ENCODE results near the gene NME5. TPM values are rescaled to one million over a fixed set of nuclear protein-coding genes. Genes with fewer than 3 reads are reported as not detected.

NME5 gene
- total and polyA plus RNA-seq, 2 of the 4 experiments (the other 2 are of a cell fraction) = 0.17 to 0.18 TPM

GRCh38 chr5:138092301-138092700 is 46.9 kb downstream of the NME5 start:
- H3K4me2 ChIP-seq (ENCODE audit: low read depth, low read length) = no peak overlapping the region
- BruUV-seq (replicated peaks) = no TSS peak
- no peak overlapping the region for H2BK5ac ChIP-seq (ENCODE audit: low read depth, low read length, poor library complexity, severe bottlenecking)
- TF ChIP-seq USF2 (IDR thresholded peaks at IDR 0.05; ENCODE audit: low read depth, low read length) (no peak), CHD1 (IDR thresholded peaks at IDR 0.05; ENCODE audit: low read depth, low read length) (no peak), SMC3 (IDR thresholded peaks at IDR 0.05; ENCODE audit: low read depth, low read length) (no peak), FOS (IDR thresholded peaks at IDR 0.05; ENCODE audit: low read depth, low read length) (no peak), CEBPB (IDR thresholded peaks at IDR 0.05; ENCODE audit: low read depth, low read length) (no peak), RFX5 (IDR thresholded peaks at IDR 0.05; ENCODE audit: low read depth, low read length) (no peak), RCOR1 (IDR thresholded peaks at IDR 0.05; ENCODE audit: insufficient replicate concordance, low read length) (no peak), BHLHE40 (IDR thresholded peaks at IDR 0.05; ENCODE audit: low read depth, low read length) (no peak), MXI1 (IDR thresholded peaks at IDR 0.05; ENCODE audit: borderline replicate concordance, low read depth, low read length) (no peak), NFE2L2 (IDR thresholded peaks at IDR 0.05; ENCODE audit: low read depth, low read length) (no peak), RAD21 (IDR thresholded peaks at IDR 0.05; ENCODE audit: low read length) (no peak), MAZ (IDR thresholded peaks at IDR 0.05; ENCODE audit: borderline replicate concordance, low read depth, low read length) (no peak), POLR2A (IDR thresholded peaks at IDR 0.05; ENCODE audit: low read depth, low read length) (no peak)
- H3K4ac ChIP-seq (ENCODE audit: low read depth, low read length) = no peak overlapping the region
- H2AFZ ChIP-seq (replicated peaks; ENCODE audit: low read length, poor library complexity) = no peak overlapping the region
- no peak overlapping the region for H4K91ac ChIP-seq (ENCODE audit: insufficient read depth, low read depth, low read length)
- H3K27ac ChIP-seq (ENCODE audit: insufficient read depth, low read length) = no peak overlapping the region
- H3K4me1 ChIP-seq (ENCODE audit: control insufficient read depth, insufficient read depth, low read length) = no peaks in the 10 kb centered on the region
- H2BK15ac ChIP-seq (ENCODE audit: low read depth, low read length) = no peak overlapping the region
- no peaks in the 10 kb centered on the region for H3K79me1 ChIP-seq (ENCODE audit: low read depth in 1 of 2, low read length in 2 of 2)
- no peak overlapping the region for H3K9ac ChIP-seq (ENCODE audit: low read depth, low read length)
- dilution Hi-C loops (cut with HindIII; ENCODE audit: low sequenced_read_pairs, unreplicated experiment) = no loop called here
- H3K27me3 ChIP-seq (ENCODE audit: control insufficient read depth, insufficient read depth, low read length) = peaks cover 40% of the 10 kb centered on the region
- no peak overlapping the region for H3K56ac ChIP-seq (ENCODE audit: extremely low read depth, insufficient read depth, low read length)
- POLR2A ChIA-PET (ENCODE audit: unreplicated experiment) = no interaction called here
- intact Hi-C loops (cut with micrococcal nuclease) = no loop called here
- H3K9me3 ChIP-seq (ENCODE audit: control insufficient read depth, insufficient read depth, low read length) = no peaks in the 10 kb centered on the region
- CTCF ChIA-PET = no interaction called here
- no peak overlapping the region for H2AK9ac ChIP-seq (replicated peaks; ENCODE audit: low read depth, low read length, poor library complexity)
- no peak overlapping the region for H3K14ac ChIP-seq (replicated peaks; ENCODE audit: low read depth, low read length)
- no peak overlapping the region for H2AK5ac ChIP-seq (ENCODE audit: low read depth, low read length)
- H3K18ac ChIP-seq (ENCODE audit: low read depth, low read length) = no peak overlapping the region
- no peaks in the 10 kb centered on the region for H3K36me3 ChIP-seq (ENCODE audit: control insufficient read depth, insufficient read depth, low read length)
- no peak overlapping the region for H4K5ac ChIP-seq (ENCODE audit: low read depth, low read length)
- no peak overlapping the region for H4K8ac ChIP-seq (ENCODE audit: low read depth in 2 of 2, low read length in 2 of 2)
- DNase-seq (no peak), ATAC-seq (ENCODE audit: low read depth) (no peak)
- H3K23ac ChIP-seq (ENCODE audit: low read depth, low read length) = no peak overlapping the region
- H3K9me1 ChIP-seq (ENCODE audit: insufficient read depth, low read length) = no peaks in the 10 kb centered on the region
- no peak overlapping the region for H2BK120ac ChIP-seq (ENCODE audit: low read depth, low read length)
- no CpG with 5 or more reads among the region's 1 CpG for WGBS, 2 experiments (ENCODE audit: extremely low coverage in 2 of 2, insufficient read length in 1 of 2)
- H2BK20ac ChIP-seq (ENCODE audit: low read depth, low read length) = no peak overlapping the region
- H4K20me1 ChIP-seq (ENCODE audit: insufficient read depth, low read length) = no peaks in the 10 kb centered on the region
- in situ Hi-C loops (cut with MboI; ENCODE audit: low sequenced_read_pairs) = no loop called here
- no peak overlapping the region for H3K4me3 ChIP-seq (ENCODE audit: insufficient read depth, low read depth, low read length)
